HG03571 (cell line): ENCODE measurements around the gene HHAT.

Experiments used
- ATAC-seq: cut with Tn5 transposase; IDR thresholded peaks from one replicate; pipeline ENCODE4 v1.9.1; 2021; ENCODE audit not compliant: unreplicated experiment

HHAT gene

DNA sequence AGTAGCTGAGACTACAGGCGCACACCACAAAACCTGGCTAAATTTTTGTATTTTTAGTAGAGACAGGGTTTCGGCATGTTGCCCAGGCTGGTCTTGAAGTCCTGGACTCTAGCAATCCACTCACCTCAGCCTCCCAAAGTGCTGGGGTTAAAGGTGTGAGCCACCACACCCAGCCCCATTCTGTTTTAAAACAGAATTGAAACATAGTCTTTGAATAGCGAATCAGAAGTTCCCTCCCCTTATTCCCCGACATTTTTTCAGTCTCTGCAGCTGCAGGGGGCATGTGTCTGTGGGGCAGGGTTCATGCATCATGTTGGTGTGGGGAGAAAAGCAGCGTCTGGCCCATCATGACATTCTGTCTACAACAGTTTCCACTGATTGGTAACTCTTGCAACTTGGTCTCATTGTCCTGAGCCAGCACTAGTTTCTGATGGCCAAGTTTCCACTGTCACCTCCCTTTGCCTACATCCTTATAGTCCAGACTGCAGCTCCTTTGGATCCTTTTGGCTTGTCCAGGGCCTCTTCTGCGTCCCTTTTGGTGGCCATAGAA is 15.6 kb upstream of the HHAT start:
- no peak for ATAC-seq

DNA sequence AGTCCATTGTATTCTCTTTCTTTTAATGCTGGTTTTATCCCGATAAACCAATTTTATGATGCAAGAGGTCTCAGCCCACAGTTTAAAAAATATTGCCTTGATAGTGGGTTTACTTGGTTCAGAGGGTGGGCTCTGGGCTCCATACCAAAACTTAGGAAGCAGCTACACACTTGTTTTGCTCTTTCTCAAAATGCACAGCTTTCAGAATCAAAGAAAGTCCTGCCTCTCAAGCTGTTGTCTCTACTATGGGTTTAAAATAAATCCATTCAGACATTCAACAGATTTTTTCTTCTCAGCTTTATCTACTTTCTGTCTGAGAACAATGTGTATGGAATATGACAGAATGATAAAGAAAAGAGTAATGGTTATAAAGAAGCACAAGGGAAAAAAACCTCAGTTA is 14.8 kb upstream of the HHAT start:
- ATAC-seq: no peak

DNA sequence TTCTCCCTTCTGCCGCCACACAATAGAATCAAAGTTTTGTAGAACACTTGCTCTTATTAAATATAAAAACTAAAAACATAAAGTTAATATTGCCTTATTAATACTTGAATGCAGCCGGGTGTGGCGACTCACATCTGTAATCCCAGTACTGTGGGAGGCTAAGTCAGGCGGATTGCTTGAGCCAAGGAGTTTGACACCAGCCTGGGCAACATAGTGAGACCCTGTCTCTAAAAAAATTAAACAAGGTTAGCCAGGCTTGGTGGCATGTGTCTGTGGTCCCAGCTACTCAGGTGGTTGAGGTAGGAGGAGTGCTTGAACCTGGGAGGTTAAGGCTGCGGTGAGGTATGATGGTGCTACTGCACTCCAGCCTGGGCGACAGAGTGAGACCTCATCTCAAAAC is 13.2 kb upstream of the HHAT start:
- ATAC-seq: no peak

DNA sequence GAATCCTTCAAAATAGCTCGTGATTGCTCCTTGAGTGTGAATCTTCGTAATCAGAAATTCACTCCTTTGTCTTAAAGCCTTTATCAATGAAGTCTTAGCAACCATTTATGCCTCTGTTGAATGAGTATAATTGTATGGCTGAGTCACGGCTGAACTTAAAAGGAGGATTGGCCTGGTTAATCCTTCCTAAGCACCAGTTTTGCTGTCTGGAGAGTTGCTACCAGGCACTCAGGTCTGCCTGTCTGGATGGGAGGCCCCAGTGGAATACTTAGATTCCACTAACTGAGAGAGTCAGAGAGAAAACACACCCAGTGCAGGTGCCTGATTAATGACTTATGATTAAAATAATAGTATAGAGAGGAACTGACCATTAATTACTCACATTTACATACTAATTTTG is 7.6 kb upstream of the HHAT start:
- ATAC-seq: no peak

DNA sequence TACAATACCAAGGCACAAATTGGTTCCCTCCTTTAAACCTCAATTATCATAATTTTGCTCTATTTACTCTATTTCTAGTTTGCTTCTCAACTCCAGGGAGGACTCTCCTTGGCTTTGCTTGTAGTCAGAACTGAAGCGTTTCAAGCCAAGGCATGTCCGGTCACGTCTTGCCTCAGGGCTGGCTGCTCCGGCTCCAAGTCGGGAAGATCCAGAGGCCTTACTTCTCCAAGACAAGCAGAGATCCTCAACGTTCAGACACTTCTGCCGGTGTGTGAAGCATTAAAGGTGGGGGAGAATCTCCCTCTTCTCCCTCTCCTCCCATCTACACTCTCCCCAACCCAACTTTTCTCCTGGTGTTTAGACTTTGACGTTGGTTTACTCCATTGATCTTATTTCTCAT is 7.2 kb upstream of the HHAT start:
- no peak for ATAC-seq

DNA sequence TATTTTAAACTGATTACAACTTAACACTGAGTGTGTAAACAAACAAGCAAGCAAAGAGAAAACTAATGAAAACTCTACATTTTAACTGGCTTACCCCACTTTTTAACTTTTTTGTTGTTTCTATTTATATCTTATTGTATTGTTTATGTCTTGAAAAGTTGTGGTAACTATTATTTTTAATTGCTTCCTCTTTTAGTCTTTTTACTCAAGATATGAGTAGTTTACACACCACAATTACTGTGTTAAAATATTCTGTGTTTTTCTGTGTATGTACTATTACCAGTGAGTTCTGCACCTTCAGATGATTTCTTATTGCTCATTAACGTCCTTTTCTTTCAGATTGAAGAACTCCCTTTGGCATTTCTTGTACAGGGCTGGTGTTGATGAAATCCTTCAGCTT is 4.7 kb upstream of the HHAT start:
- ATAC-seq: no peak

DNA sequence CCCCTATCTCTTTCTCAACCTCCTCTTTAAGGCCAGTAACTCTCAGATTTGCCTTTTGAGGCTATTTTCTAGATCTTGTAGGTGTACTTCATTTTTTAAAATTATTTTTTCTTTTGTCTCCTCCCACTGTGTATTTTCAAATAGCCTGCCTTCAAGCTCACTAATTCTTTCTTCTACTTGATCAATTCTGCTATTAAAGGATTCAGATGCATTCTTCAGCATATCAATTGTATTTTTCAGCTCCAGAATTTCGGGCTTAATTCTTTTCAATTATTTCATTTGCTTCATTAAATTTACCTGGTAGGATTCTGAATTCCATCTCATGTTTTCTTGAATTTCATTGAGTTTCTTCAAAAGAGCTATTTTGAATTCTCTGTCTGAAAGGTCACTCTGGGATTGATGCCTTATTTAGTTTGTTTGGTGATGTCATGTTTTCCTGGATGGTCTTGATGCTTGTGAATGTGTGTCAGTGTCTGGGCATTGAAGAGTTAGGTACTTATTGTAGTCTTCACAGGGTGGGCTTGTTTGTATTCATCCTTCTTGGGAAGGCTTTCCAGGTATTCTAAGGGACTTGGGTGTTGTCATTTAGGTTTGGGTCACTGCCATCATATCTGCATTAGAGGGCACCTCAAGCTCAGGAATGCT is 3.6 kb upstream of the HHAT start:
- no peak for ATAC-seq

DNA sequence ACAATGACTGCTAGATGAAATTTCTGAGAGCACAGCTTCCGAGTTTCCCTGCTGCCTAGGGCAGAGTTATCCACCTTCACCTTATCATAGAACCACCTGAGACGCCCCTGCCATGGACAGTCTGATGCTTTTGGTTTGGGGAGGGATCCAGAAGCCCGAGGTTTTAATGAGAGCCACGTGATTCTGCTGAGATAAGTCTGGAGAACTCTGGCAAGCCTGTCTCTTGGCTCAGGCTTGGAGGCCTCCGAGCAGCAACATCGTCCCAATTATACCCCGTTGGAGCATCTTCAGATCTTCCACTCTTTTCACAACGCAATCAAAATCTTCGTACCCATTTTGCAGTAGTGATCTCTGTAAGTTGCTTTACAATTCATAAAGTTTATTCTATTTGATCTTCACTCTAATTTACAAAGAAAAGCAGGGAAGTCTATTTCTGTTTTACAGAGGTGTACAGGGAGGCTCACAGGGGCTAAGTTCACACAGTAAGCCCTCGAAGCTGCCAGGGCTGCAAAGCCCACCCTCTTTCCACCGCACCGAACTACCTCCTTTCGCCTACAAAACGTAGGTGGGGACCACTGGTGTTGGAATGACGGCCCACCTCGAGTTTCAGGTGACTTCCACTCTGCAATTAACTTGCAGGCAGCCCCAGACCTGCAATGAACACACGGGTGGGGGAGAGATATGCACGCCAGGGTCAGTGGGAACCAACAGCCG is 513 bp upstream of the HHAT start:
- no peak for ATAC-seq

DNA sequence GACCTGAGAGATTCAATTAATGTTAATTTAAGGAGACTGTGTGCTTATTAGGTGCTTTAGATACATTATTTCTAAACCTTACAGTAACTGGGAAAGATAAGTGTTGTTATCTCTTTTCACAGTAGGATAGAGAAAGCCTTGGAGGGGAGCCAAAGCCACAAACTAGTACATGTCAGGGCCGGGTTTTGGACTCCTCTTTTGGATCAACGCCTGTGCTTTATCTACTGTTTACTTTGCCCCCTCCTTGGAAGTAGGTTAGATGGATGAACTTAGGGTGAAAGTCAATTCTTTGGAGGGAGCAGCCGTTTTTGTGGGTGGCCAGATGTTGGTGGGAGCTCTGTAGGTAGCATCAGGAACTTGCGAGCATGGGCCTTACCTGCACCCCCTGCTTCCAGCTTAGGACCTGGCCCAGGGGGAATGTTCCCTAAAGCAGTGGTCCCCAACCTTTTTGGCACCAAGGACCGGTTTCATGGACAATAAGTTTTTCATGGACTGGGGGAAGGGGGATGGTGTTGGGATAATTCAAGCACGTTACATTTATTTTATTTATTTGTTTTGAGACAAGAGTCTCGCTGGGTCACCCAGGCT is 1.7 kb downstream of the HHAT start:
- ATAC-seq: no peak

DNA sequence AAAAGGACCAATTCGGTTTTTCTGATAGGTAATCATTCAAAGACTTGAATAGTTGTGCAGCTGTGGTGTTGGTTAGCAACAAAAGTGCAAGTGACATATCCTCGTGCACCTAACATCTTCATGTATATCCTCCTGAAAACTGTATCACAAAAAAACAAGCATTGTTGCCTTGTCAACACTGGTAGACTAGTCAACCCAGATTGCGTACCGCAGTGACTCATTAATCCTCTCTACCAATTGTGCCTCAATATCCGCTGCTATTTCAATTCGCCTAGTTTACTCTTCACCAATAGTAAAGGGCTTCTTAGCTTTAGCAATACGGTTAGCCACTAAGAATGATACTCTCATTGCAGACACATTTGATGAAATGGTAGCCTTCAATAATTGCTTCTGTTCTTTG is 3.5 kb downstream of the HHAT start:
- no peak for ATAC-seq

DNA sequence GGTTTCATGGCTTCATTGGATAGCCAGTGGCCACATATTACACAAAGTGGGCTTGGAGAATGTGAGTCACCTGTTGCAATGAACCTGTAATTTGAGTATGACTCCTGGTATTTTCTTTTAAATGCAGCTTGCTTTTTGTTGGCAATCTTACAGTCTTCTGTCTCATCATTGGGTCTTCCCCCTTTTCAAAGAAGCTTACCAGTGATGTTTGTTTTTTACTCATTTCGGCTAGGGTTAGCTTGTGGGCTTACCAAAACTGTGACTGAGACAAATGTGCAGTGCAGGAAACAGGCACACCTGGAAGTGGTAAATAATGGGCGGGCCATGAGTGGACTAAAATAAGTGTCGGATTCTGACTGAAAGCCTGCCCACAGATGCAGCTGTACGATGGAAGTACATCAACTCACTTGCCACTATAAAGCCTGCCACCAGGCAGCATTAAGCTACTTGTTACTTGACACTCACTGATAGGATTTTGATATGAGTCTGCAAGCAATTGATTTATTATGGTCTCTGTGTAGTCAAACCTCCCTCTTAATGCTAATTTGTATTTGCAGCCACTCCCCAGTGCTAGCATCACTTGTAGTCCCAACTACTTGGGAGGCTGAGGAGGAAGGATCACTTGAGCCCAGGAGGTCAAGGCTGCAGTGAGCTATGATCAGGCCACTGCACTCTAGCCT is 4.2 kb downstream of the HHAT start:
- peak; percentile 78 for ATAC-seq

DNA sequence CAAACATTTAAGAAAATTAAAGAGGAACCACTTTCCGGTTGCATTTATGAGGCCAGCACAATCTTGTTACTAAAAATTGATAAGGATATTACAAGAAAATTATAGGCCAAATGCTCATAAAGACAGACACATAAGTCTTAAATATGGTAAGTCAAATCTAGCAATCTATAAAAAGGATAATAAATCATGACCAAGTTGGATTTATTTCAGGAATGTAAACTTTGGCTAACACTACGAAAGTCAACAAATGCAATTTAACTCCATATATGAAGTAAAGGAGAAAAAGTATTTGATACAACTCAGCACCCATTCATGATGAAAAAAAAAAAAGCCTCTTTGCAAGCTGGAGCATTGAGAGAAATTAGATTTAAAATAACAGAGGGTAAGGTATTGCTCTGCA is 6.3 kb downstream of the HHAT start:
- no peak for ATAC-seq

DNA sequence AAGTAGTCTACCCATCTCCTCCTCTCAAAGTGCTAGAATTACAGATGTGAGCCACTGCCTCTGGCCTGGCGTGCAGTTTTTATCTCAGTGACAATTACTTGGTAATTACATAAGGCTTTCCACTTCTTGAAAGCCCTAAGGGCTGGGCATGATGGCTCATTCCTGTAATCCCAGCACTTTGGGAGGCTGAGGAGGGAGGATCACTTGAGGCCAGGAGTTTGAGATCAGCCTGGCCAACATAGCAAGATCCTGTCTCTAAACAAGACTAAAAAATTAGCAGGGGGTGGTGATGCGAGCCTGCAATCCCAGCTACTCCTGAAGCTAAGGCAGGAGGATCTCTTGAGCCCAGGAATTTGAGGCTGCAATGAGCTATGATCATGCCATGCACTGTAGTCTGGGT is 7.7 kb downstream of the HHAT start:
- ATAC-seq: no peak

DNA sequence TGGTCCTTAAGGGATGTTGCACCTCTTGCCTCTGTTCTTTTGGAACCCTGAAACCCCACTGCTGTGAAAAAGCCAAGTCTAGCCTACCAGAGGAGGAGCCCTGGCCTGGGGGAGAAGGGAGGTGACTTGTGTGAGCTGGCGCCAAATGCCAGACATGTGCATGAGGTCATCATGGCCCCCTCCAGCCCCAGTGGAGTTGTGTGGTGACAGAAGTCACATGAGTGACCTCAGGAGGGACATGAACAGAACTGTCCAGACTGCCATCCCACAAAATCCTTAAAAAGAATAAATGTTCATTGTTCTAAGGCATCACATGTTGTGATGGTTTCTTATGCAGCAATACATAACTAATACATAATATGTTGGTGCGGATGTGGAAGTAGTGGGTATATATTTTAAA is 10.8 kb downstream of the HHAT start:
- ATAC-seq: no peak

DNA sequence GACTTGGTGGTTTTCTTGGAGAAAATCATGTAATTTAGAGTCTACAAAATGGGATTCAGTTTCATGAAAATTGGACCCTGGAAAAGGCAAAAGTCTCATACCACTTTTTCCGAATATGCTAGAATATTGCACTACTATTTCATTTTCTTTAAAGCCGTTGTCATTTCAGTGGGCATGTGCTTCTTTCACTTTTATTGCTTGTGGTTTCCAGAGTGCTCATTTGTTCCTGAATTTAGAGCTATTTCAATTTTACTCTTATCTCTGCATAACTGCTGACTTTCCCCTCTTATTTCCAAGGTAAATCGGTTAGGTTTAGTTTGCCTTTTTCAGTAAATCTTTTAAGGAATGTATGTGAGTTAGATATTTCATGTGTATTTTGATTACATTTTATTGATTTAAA is 11.6 kb downstream of the HHAT start:
- no peak for ATAC-seq

DNA sequence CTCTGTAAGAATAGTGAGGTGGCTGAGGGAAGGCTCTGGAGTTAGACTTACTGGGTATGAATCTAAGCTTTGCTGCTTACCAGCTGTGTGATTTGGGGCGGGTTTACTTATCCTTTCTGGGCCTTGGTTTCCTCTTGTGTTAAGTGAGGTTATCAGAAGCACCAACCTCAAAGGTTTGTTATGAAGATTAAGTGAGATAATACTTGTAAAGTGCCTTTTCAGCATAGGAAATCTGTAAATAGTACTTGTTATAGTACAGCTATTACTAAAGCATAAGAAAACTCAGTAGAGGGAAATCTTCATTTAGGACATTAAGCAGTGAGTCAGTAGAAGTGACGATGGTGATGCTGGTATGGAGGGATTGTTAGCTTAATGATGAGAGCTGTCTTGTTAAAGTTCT is 12.1 kb downstream of the HHAT start:
- ATAC-seq: no peak

DNA sequence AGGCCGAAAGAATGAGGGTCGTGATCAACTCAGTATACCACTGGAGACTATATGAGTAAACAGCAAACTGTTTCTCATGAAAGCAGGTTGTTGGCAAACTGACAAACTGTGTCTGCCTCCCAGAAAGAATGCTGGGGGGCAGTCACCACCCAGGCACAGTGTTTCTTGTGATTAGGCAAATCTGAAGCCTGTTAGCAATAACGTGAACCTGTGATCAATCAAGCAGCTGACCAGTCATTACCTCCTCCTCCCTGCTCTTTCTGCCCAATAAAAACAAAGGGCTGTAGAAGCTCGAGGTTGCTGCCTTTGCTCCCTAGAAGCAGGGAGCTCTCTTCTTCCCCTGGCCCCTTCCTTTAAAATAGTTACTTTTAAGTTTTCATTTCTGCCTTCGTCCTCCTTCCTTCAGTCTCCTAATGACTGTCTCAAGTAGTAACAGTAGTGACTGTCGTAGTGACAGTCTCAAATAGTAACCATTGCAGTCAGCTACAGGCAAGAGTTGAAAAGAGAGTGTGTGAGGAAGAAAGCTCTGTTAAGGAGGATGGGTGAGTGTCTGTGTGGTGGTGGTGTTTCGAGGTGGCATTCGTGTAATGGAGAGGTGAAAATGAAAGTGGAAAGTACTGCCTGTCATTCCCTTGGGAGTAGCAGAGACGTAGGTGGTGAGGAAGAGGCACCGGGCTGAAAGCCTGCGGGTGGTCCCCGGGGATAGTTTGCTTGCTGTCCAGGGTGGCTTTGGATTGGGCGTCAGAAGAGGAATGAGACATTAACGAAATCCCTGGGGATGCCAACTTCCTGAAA is 14.5 kb downstream of the HHAT start:
- ATAC-seq: peak; percentile 73

DNA sequence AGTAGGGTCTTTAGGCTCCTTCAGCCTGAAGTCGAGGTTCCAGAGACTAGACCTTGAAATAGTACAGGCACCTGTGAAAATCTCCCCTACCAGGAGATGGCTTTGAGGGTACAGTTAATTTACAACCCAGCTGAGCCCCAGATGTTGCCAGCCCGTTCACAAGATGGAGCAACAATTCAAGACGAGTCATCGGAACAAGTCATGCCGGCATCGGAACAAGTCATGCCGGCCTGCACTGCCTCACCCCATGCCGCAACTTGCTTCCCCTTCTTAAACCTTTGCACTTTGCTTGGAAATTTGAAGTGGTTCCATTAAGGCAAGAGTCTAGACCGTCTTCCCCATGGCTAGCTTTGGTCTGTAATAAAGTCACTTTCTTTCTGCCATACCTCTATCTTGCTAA is 16.0 kb downstream of the HHAT start:
- ATAC-seq: no peak

DNA sequence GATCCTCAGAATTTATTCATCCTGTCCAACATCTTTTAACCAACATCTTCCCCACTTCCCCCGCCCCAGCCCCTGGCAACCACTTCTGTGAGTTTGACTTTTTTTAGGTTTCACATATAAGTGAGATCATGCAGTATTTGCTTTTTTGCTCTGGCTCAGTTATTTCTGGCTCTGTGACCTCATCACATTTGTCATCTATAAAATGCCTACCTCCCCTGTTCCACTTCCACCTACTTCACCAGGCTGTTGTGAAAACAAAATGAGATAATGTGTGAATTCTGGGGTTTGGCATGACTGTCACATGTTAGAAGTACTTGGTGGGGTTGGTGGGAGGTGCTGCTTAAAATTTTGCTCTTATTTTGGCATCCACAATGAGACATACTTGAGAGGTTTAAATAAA is 18.4 kb downstream of the HHAT start:
- ATAC-seq: no peak

DNA sequence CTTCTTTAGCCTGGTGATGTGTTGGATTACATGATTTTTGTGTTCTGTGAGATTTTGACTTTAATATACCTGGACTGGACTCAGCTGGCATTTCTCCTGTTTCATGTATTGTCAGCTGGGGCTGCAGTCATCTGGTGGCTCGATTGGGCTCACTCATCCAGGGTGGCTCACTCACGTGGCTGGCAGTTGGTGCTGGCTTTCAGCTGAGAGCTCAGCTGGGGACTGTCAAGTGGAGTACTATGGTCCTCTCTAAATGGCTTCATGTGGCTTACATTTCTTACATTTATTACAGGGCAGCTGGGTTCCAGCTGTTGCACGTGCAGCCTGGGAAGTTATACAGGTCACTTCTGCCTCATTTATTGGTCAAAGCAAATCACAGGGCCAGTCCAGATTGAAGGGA is 22.8 kb downstream of the HHAT start:
- ATAC-seq: no peak

DNA sequence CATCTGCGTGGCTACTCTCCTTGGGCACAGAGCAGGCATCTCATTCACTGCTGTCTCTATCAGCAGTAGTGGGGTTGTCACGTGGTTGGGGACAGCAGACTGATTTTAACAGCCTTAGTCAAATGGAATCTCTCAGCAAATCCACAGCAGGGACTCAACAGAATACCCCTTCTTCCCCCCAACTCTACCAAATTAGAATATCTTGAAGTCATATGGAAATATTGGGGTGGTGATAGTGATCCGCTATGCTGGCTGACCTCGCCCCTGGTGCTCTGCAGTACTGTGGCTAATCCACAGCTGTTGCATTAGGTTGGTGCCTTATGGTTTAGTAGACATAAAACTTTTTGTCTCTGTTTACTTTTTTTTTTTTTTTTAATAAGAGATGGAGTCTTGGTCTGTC is 23.9 kb downstream of the HHAT start:
- no peak for ATAC-seq
